Astrocyte (in vitro differentiated cells and primary cell): ENCODE data around the gene SERPINE3. TPM values are rescaled to one million over a fixed set of nuclear protein-coding genes. Genes with fewer than 3 reads are reported as not detected.

Source experiments
- DNase-seq: peaks from one replicate; pipeline ENCODE4 v3.0.0-alpha.2; 2010; ENCODE audit warnings: low read depth
- FAIRE-seq: peaks from 2 replicates; lab custom pipeline; 2011; peaks lifted over from hg19 to GRCh38; lab: Jason Lieb, UNC
- H2AFZ ChIP-seq: 2 replicates; pipeline ENCODE4 v1.6.0; 2012; ENCODE audit warnings: low read depth, low read length, inconsistent platforms
- H3K27ac ChIP-seq: 2 replicates; pipeline ENCODE4 v1.5.1; 2011; ENCODE audit warnings: low read depth, low read length, inconsistent platforms
- H3K27me3 ChIP-seq: 2 replicates; pipeline ENCODE4 v1.6.0; 2011; ENCODE audit warnings: low read length, inconsistent platforms; ENCODE audit not compliant: insufficient read depth
- H3K36me3 ChIP-seq: 2 replicates; pipeline ENCODE4 v1.5.1; 2011; ENCODE audit warnings: low read length, inconsistent platforms; ENCODE audit not compliant: insufficient read depth
- H3K4me1 ChIP-seq: 2 replicates; pipeline ENCODE4 v1.5.1; 2011; ENCODE audit warnings: low read length, inconsistent platforms; ENCODE audit not compliant: insufficient read depth
- H3K4me2 ChIP-seq: 2 replicates; pipeline ENCODE4 v1.6.0; 2012; ENCODE audit warnings: low read length, inconsistent platforms
- H3K4me3 ChIP-seq: 2 replicates; pipeline ENCODE4 v1.5.1; 2011; ENCODE audit warnings: low read depth, mild to moderate bottlenecking, low read length, inconsistent platforms; ENCODE audit not compliant: insufficient read depth
- H3K79me2 ChIP-seq: 2 replicates; pipeline ENCODE4 v1.6.0; 2012; ENCODE audit warnings: mild to moderate bottlenecking, low read length, inconsistent platforms; ENCODE audit not compliant: insufficient read depth
- H3K9ac ChIP-seq: 2 replicates; pipeline ENCODE4 v1.6.0; 2012; ENCODE audit warnings: mild to moderate bottlenecking, low read length, inconsistent platforms
- H3K9me3 ChIP-seq: 2 replicates; pipeline ENCODE4 v1.5.1; 2012; ENCODE audit warnings: low read depth, mild to moderate bottlenecking, low read length, inconsistent platforms; ENCODE audit not compliant: insufficient read depth
- H4K20me1 ChIP-seq: 2 replicates; pipeline ENCODE4 v1.6.0; 2012; ENCODE audit warnings: low read length, inconsistent platforms; ENCODE audit not compliant: insufficient read depth
- H3K27ac Mint-ChIP-seq: one replicate; pipeline ENCODE4 v1.8.0; 2021; ENCODE audit warnings: mild to moderate bottlenecking, mixed read lengths; ENCODE audit not compliant: unreplicated experiment
- H3K27me3 Mint-ChIP-seq: one replicate; pipeline ENCODE4 v1.8.0; 2021; ENCODE audit warnings: low read depth, mixed read lengths; ENCODE audit not compliant: unreplicated experiment
- H3K36me3 Mint-ChIP-seq: one replicate; pipeline ENCODE4 v1.8.0; 2021; ENCODE audit warnings: low read depth, mixed read lengths; ENCODE audit not compliant: unreplicated experiment
- H3K4me1 Mint-ChIP-seq: one replicate; pipeline ENCODE4 v1.8.0; 2021; ENCODE audit warnings: low read depth, mixed read lengths; ENCODE audit not compliant: unreplicated experiment
- H3K4me3 Mint-ChIP-seq: one replicate; pipeline ENCODE4 v1.8.0; 2021; ENCODE audit warnings: mild to moderate bottlenecking, moderate library complexity, mixed read lengths; ENCODE audit not compliant: unreplicated experiment
- H3K9me3 Mint-ChIP-seq: one replicate; pipeline ENCODE4 v1.8.0; 2021; ENCODE audit warnings: mild to moderate bottlenecking, mixed read lengths; ENCODE audit not compliant: unreplicated experiment
- EZH2 ChIP-seq: IDR thresholded peaks from 2 replicates; pipeline ENCODE4 v1.6.1; 2012; ENCODE audit warnings: mild to moderate bottlenecking, low read length, inconsistent platforms; ENCODE audit not compliant: insufficient read depth
- total RNA-seq: library from RNA; stranded (reverse); gene quantifications from 2 replicates; pipeline ENCODE4 v1.2.1, GENCODE V29; 2021
- TF ChIP-seq, protein P1 (sequence below): IDR thresholded peaks from 2 replicates; pipeline ENCODE4 v1.5.1; 2011; ENCODE audit warnings: low read depth, mild to moderate bottlenecking, inconsistent platforms, low read length, moderate library complexity; ENCODE audit not compliant: insufficient read depth

SERPINE3 gene
- total RNA-seq, 1 donor from 2014 or later, result not detected

DNA sequence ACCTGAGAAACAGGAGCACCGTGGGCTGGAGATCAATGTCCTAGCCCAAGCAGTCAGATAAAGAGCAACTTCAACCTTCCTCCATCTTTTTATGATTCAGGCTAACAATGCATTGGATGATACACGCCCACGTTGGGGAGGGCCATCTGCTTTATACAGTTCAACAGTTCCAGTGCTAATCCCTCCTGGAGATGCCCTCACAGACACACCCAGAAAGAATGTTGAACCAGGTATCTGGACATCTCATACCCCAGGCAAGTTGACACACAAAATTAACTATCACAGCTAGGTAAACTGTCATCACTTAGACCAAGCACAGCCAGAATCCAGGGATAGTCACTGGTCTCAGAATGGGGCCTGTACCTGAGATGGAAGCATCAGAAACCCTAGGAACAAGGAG lies 20.6 kb upstream of the SERPINE3 start:
- TF ChIP-seq, protein P1, sequence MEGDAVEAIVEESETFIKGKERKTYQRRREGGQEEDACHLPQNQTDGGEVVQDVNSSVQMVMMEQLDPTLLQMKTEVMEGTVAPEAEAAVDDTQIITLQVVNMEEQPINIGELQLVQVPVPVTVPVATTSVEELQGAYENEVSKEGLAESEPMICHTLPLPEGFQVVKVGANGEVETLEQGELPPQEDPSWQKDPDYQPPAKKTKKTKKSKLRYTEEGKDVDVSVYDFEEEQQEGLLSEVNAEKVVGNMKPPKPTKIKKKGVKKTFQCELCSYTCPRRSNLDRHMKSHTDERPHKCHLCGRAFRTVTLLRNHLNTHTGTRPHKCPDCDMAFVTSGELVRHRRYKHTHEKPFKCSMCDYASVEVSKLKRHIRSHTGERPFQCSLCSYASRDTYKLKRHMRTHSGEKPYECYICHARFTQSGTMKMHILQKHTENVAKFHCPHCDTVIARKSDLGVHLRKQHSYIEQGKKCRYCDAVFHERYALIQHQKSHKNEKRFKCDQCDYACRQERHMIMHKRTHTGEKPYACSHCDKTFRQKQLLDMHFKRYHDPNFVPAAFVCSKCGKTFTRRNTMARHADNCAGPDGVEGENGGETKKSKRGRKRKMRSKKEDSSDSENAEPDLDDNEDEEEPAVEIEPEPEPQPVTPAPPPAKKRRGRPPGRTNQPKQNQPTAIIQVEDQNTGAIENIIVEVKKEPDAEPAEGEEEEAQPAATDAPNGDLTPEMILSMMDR, result no peak
- no peak for TF ChIP-seq EZH2
- Histone ChIP-seq H3K4me2 (no peak overlapping the region), H3K36me3 (no peaks in the 10 kb centered on the region), H3K79me2 (no peaks in the 10 kb centered on the region), H3K9ac (no peak overlapping the region), H3K4me1 (peaks cover 35% of the 10 kb centered on the region), H2AFZ (no peak overlapping the region), H3K27me3 (no peaks in the 10 kb centered on the region), H4K20me1 (no peaks in the 10 kb centered on the region), H3K27ac (no peak overlapping the region), H3K4me3 (no peak overlapping the region), H3K9me3 (no peaks in the 10 kb centered on the region)
- Mint-ChIP-seq H3K4me1 (peaks cover 11% of the 10 kb centered on the region), H3K36me3 (peaks cover 2% of the 10 kb centered on the region), H3K27ac (no peak overlapping the region), H3K9me3 (no peaks in the 10 kb centered on the region), H3K4me3 (no peak overlapping the region), H3K27me3 (peaks cover 6% of the 10 kb centered on the region)
- DNase-seq (no peak), FAIRE-seq (no peak)

DNA sequence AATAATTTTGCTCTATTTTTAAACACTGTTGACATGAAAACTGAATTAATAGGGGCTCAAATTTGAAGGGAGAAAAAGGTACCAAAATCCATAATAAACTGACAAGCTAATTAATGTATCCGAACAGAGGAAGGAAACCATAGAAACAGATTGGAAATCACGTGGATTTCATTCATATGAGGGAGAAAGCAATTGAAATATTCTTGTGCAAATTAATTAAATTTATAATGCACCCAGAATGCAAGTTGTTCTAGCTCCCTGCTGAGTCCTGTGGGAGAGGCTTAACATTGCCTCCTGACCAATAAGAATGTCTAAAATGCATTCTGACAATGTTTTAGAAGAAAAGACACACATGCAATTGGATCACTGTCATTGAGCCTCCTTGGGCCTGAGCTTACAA lies 17.7 kb upstream of the SERPINE3 start:
- Mint-ChIP-seq H3K27me3 (peaks cover 6% of the 10 kb centered on the region), H3K4me3 (no peak overlapping the region), H3K36me3 (peaks cover 2% of the 10 kb centered on the region), H3K27ac (no peak overlapping the region), H3K9me3 (no peaks in the 10 kb centered on the region), H3K4me1 (no peaks in the 10 kb centered on the region)
- no peak overlapping the region for H3K4me3 ChIP-seq
- H3K4me1 ChIP-seq, result peaks cover 14% of the 10 kb centered on the region
- no peak overlapping the region for H3K4me2 ChIP-seq
- TF ChIP-seq, protein P1, result no peak
- TF ChIP-seq EZH2, result no peak
- no peaks in the 10 kb centered on the region for H4K20me1 ChIP-seq
- no peaks in the 10 kb centered on the region for H3K36me3 ChIP-seq
- DNase-seq, result no peak
- FAIRE-seq, result no peak
- H3K9me3 ChIP-seq, result no peaks in the 10 kb centered on the region
- H2AFZ ChIP-seq, result no peak overlapping the region
- no peak overlapping the region for H3K9ac ChIP-seq
- H3K79me2 ChIP-seq, result no peaks in the 10 kb centered on the region
- no peaks in the 10 kb centered on the region for H3K27me3 ChIP-seq
- H3K27ac ChIP-seq, result no peak overlapping the region

DNA sequence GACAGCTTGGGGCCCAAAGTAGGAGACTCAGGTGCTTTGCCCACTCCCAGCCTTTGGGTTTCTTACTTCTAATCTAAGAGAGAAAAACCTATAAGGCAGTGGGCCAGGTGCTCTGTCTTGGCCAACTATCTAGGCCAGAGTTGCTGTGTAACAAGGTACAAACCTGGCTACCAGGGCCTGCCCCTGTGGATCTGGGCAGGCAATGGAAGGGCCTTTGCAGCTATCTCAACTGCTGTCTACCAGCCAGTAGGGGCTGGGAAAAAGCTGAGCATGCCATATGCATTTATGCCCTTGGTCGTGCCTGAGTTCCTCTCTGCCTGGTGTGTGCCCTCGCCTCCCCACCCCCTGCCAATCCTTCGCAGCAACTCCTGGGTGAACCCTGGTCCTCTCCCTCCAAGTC lies 16.7 kb upstream of the SERPINE3 start:
- Mint-ChIP-seq H3K9me3 (no peaks in the 10 kb centered on the region), H3K4me1 (no peaks in the 10 kb centered on the region), H3K36me3 (peaks cover 2% of the 10 kb centered on the region), H3K27ac (no peak overlapping the region), H3K27me3 (peaks cover 6% of the 10 kb centered on the region), H3K4me3 (no peak overlapping the region)
- H3K36me3 ChIP-seq, result no peaks in the 10 kb centered on the region
- H3K27ac ChIP-seq, result no peak overlapping the region
- no peaks in the 10 kb centered on the region for H3K79me2 ChIP-seq
- no peak overlapping the region for H3K9ac ChIP-seq
- no peaks in the 10 kb centered on the region for H4K20me1 ChIP-seq
- H3K27me3 ChIP-seq, result no peaks in the 10 kb centered on the region
- DNase-seq (no peak), FAIRE-seq (no peak)
- H3K4me3 ChIP-seq, result no peak overlapping the region
- H2AFZ ChIP-seq, result no peak overlapping the region
- H3K4me2 ChIP-seq, result no peak overlapping the region
- no peak for TF ChIP-seq EZH2
- TF ChIP-seq, protein P1, result no peak
- no peaks in the 10 kb centered on the region for H3K9me3 ChIP-seq
- H3K4me1 ChIP-seq, result peaks cover 4% of the 10 kb centered on the region
